ENCODE data around the gene OR4A15.

OR4A15 gene

GRCh38 chr11:55367674-55368073 lies at the start of gene OR4A15:
Gene OR4A15 (plus strand): TSS chr11:55367974. CDS start chr11:55367974, 0 bp downstream.
- no peak for DNase-seq (ENCODE audit: low read depth)

GRCh38 chr11:55324500-55324899 lies 43.3 kb upstream of the OR4A15 start:
- H3K4me3 ChIP-seq (ENCODE audit: low read depth, low read length), result no peak overlapping the region
- no peak for TF ChIP-seq CTCF (conservative IDR thresholded peaks at IDR 0.05; ENCODE audit: low read depth, low read length)
- DNase-seq (ENCODE audit: low read depth), result no peak

More at GRCh38 chr11:55367674-55368073, at the start of gene OR4A15:
- H3K4me3 ChIP-seq (ENCODE audit: low read depth, low read length), result no peak within 1 kb of the TSS
- TF ChIP-seq CTCF (conservative IDR thresholded peaks at IDR 0.05; ENCODE audit: low read depth, low read length), result no peak

GRCh38 chr11:55342901-55343300 lies 24.9 kb upstream of the OR4A15 start, which contains the start of gene OR4A16:
Gene OR4A16 (plus strand): TSS chr11:55343201. CDS start chr11:55343201, 0 bp downstream.
- H3K4me3 ChIP-seq (ENCODE audit: low read depth, low read length), result no peak within 1 kb of the TSS
- no peak for TF ChIP-seq CTCF (conservative IDR thresholded peaks at IDR 0.05; ENCODE audit: low read depth, low read length)
- DNase-seq (ENCODE audit: low read depth), result no peak

- no peak overlapping the region for H3K4me3 ChIP-seq (ENCODE audit: low read depth, low read length)
- no peak for TF ChIP-seq CTCF (conservative IDR thresholded peaks at IDR 0.05; ENCODE audit: low read depth, low read length)
- DNase-seq (ENCODE audit: low read depth), result no peak
These were observed 22.5 kb upstream of the OR4A15 start for GRCh38 chr11:55345306-55345705.

- H3K4me3 ChIP-seq (ENCODE audit: low read depth, low read length), result no peak overlapping the region
- DNase-seq (ENCODE audit: low read depth), result no peak
- no peak for TF ChIP-seq CTCF (conservative IDR thresholded peaks at IDR 0.05; ENCODE audit: low read depth, low read length)
These were observed 18.7 kb upstream of the OR4A15 start for GRCh38 chr11:55349032-55349431.

GRCh38 chr11:55357560-55358184 lies 10.1 kb upstream of the OR4A15 start:
- H3K4me3 ChIP-seq (ENCODE audit: low read depth, low read length), result no peak overlapping the region
- DNase-seq (ENCODE audit: low read depth), result no peak
- TF ChIP-seq CTCF (conservative IDR thresholded peaks at IDR 0.05; ENCODE audit: low read depth, low read length), result no peak

GRCh38 chr11:55401011-55401410 lies 33.2 kb downstream of the OR4A15 start:
- H3K4me3 ChIP-seq (ENCODE audit: low read depth, low read length), result no peak overlapping the region
- TF ChIP-seq CTCF (conservative IDR thresholded peaks at IDR 0.05; ENCODE audit: low read depth, low read length), result no peak
- DNase-seq (ENCODE audit: low read depth), result no peak
